HG03280 (cell line): ENCODE measurements around the gene MCC.

Experiments used
- ATAC-seq: cut with Tn5 transposase; IDR thresholded peaks from one replicate; pipeline ENCODE4 v1.9.1; 2021; ENCODE audit warnings: mild to moderate bottlenecking, moderate library complexity; ENCODE audit not compliant: unreplicated experiment

The MCC gene

DNA sequence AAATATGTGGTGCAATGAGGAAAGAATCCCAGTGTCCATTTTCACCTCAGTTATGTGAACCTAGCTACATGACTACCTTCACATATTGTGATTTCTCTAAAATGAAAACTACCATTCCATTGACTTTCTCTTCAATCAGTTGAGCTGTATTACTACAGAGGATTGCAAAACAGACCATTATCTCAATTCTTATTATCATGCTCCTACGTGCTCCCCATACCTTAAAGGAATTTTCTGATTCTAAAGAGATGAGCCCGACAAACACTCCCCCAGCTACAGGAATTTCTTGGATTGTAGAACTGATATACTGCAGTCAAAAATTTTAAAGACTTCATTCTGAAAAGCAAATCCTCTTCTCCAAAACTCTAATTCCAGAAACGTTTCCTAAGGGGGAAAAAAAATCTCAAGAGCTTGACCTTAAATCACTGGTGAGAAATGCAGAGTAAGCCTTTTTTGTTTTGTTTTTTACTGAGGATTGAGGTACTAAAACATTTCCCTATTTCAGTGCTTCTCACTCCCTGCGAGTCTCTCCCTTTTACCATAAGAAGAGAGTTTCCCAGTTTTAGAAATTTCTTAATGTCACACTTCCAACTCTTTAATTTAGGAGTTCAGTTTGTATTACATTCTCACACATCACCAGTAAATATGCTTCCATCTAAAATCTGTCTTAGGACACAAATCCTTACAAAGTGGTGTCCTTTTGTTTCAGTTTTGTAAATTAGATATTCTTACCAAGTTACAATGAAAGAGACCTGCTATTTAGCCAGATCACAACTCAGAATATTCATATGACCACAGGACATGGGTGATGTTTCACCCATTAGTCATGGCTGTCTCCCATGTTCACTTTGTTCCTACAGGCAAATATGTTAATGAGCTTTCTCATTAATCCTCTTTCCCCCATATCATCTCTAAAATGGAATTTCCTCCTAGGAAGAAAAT, 257.3 kb downstream of the MCC start:
- no peak for ATAC-seq

DNA sequence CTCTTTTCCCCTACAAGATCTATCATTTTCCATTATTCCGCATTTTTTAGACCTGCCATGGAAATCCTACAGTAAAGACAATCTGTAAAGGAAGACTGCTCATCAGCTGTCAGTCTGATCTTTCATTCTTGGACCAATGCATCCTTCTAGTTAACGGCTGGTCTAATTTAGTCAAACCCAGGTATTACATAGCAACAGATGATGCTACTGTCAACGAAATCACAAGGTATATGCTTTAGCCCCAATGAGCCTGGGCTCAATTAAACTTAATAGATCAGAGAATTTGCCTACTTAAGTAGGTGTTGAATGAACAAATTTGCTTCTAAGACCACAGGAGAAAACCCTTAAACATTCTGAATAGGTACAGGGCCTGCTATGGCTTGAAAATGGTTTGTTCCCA, 260.5 kb downstream of the MCC start:
- ATAC-seq: no peak

DNA sequence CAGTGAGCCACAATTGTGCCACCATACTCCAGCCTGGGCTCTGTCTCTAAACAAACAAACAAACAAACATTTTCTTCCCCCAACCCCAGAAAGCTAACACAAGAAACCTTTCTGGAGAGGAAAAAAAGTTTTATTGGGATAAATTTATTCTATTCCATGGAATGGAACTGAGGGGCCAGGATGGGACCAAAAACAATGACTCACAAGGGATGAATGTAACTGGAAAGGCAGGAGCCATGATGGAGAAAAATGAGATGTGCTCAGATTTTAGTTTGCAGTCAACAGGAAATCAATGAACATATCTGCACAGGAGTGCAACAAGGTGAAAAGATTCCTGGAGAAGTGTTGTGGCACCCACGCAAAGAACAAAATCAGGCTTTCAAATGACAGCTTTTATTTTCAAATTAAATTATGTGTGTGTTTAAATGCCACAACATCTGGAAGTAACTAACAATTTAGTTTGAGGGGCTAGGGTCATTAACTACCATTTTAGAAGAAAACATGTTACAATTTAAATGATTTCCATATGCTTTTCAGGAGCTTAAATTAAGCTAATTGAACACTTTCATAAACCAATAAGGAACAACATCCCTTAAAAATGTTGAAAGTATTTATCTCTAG, 262.0 kb downstream of the MCC start:
- no peak for ATAC-seq

DNA sequence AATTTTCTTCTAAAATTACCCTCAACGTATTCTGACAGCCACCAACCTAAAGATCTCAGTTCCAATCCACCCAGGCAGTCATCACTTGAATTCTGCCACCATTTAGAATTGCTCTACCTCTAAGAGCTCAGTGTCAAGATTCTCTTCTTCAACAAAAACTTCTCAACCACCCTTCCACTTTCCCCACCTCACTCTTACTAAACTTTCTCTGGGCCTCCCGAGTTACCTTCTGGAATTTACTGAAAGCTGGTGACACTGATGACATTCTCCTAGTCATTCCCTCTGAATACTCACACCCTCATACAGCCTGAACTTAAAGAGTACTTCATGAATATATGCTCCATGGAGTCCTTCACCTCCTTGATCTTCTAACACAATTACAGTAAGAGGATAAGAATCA, 263.0 kb downstream of the MCC start:
- no peak for ATAC-seq

DNA sequence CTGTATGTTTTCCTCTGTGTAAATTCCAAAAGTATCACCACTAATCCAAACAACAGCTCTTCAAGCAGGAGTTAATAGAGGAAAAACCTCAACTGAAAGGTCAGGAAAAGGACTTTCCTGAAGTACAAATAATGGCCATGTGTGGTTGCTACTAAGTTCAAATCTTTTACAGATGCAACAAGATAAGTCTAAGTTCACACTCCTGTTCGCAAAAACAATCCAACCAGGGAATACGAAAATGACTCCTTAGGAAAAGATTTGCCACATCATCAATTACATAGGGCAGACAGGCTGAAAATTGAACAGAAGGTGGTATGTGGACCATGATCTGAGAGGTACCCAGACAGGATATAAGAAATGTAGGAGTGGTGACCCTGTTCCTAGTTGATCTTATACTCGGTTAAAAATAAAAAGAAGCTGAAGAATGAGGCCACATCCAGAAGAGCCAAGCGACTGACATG, 263.6 kb downstream of the MCC start:
- ATAC-seq: no peak

DNA sequence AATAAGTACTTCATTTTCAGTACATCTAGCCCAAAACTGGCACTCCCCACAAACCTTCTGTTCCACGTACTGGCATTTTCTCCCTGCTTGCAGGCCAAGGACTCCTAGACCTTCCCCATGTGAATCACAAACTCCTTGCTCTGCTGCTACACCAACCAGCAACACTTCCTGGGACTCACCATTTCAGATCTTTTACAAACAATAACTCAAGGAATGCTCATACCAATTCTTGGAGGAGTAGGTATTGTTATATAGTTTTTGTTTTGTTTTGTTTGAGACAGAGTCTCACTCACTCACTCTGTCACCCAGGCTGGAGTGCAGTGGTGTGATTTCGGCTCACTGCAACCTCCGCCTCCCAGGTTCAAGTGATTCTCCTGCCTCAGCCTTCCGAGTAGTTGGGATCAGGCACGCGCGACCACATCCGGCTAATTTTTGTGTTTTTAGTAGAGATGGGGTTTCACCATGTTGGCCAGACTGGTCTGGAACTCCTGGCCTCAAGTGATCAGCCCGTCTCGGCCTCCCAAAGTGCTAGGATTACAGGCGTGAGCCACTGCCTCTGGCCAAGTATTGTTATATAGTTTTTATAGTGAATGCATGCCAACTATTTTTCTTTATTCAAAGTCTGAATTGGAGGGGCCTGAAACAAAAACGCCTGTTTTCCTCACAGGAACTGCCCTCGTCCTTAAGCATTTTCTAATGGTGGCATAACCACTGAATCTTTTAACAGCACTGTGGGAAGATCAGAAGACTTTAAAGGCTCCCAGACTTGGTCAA, 264.2 kb downstream of the MCC start:
- ATAC-seq: no peak

DNA sequence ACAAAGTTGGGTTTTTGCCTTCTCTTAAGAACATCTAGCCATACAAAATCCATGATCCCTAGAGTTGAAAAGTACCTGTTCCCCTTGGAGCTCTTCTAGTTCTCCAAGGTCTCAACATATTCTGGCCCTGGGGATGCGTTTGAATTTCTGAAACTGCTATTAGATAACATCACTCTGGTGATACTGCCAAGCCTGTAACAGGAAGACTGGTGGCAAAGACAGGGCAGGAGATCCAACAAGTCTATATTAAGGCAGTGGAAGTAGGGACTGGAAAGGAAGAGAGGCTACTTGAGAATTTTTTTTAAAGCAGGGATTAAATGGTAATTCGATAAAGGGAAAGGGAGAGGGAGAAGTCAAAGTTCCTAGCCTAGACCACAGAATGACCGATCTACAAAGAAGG, 264.9 kb downstream of the MCC start:
- ATAC-seq: no peak

DNA sequence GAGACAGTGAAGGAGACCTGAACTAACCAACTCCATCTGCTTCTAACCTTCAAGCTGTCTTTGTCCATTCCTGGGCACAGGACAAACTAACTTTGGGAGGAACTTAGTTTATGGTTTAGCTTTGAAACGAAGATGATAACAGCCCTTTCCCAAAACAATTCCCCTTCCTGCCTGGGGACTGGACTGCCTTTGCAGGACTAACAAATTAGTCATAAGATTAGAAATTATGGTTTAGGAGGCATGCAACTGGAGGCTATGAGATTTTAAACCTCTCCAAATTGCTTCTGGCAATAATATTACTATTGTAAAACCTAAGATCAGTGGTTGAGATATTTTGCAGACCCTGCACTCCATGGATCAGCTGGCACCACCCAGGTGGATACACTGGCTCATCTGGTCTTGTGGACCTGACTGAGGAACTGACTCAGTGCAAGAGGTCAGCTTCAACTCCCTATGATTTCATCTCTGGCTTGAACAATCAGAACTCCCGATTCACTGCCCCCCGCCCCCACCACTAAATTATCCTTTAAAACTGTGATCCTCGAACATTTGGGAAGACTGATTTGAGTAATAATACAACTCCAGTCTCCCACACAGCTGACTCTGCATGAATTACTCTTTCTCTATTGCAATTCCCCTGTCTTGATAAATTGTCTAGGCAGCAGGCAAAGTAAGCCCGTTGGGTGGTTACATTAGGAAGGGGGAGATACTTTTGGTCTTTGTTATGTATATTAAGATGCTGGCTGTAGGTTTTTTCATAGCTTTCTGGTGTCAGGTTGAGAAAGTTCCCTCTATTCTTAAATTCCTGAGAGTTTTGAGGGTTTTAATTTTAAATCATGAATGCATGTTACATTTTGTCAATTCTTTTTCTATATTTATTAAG, 266.7 kb downstream of the MCC start:
- ATAC-seq: no peak

DNA sequence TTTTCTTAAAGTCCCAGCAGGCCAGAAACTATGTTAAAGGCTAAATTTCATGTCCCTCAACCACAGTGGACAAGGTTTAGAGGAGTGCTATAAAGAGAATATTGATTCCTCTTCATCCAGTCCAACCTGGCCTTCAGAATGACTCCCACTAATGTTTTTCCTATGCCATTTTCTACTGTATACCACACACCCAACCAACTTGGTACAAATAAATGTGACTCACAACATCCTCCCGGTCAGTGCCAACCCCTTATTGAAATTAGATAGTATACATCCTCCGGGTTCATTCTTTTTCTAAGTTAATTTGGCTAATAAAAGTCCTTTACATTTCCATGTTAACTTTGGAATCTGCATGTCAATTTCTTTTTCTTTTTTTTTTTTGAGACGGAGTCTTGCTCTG, 268.6 kb downstream of the MCC start:
- ATAC-seq: no peak

DNA sequence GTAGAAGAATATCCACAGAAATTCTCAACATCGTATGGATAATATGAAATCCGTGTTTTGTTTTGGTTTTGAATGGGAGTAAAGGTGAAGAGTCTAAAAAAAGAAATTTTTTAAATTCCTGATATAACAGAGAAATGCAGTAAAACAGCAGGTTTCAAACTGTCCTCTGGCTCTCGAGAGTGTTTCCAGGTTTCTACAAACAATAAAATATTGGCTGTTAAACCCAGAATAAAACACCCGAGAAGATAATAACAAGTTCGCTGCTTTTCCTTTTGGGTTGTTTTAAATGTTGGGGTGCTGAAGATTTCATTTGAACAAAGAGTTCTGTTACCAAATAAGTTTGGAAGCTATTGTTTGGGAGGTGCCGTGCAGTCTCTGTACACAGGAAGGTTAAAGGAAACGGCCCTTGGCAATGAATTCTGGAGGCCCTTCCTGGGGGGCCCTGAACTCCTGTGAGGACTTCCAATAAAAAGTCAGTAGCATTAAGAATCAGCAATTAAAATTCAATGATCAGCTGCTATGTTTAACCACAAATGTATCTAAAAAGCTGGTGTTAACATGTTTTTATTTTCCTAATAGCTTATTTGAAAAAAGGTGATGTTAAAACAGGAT, 269.2 kb downstream of the MCC start:
- no peak for ATAC-seq

DNA sequence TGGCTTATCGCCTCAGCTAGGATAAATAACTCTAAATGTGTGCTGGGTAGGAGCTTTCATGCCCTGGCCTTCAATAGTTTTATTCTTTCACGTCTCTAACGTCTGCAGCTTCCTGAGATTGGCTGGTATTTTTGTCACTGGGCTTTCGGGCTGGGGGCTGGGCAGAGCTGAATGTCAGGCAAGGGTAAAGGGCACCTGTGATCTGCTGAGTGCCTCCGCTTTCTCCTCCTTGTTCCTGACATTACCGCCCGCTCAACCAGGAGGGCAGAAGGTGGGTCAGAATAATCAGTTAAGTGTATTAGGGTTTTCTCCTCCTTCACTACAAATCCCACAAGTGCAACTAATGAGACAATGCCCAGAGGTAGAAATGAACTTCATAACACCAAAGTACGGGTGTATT, 270.1 kb downstream of the MCC start:
- ATAC-seq: no peak

DNA sequence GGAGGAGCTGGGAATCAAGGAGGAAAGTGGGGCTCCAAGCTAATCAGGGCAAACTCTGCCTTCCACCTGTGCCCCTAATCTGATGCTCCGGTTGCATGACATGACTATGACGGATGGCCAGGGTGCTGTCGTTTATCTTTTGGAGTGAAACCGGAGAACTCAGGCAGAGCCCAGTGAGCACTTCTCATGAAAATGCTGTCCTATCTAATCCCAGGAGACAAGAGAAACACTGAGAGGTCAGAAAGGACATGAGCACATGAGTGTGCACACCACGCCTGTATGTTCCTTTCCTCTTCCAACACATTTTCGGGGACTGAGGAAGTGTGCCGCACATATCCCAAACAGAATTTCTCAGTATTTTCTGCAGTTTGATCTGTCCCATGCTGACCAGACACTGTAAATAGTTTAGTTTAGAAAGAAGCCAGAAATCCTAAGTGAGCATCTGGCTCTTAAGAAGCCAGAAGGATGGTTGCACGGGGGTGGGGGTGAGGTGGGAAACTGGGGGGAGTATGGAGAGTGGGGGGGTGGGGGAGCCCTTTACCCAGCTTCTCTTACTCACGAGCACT, 270.6 kb downstream of the MCC start:
- no peak for ATAC-seq

DNA sequence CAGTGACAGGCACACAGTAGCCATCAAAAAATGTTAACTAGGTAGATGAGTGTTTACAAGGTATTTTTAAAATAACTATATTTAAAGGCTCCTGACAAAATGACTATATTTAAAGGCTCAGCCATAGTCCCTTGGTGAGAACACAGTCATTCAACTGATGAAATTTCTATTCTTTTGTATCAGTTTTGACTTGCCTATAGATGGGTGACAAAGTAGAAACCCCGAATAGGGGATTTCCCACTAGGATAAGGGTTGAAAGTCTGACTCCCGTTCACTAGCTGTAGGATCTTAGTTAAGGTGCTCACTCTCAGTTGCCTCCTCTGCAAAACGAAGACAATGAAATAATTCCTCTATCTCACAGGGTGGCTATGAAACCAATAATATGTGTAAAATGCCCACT, 271.7 kb downstream of the MCC start:
- no peak for ATAC-seq

DNA sequence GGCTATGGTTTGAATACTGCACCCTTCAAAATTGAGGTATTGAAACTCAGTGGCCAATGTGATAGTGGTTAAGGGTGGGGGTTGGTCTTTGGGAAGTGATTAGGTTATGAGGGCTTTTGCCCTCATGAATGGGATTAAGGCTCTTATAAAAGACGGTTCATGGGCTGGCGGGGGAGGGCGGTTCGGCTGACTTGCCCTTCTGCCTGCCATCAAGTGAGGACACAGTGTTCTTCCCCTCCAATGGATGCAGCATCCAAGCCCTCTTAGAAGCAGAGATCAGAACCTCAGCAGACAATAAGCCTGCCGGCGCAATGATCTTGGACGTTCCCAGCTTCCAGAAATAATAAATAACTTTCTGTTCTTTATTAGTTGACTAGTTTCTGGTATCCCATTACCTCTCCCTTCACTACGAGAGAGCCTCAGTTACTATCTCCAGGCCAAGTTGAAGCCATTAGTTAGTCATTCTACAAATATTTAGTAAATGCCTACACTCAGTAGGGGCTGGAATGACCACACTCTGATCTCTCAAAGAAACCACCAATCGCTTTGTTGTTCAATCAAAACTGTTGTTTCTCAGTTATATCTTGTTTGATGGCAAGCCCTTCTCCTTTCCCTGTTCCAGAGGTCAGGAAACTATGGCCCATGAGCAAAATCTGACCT, 272.7 kb downstream of the MCC start:
- no peak for ATAC-seq

DNA sequence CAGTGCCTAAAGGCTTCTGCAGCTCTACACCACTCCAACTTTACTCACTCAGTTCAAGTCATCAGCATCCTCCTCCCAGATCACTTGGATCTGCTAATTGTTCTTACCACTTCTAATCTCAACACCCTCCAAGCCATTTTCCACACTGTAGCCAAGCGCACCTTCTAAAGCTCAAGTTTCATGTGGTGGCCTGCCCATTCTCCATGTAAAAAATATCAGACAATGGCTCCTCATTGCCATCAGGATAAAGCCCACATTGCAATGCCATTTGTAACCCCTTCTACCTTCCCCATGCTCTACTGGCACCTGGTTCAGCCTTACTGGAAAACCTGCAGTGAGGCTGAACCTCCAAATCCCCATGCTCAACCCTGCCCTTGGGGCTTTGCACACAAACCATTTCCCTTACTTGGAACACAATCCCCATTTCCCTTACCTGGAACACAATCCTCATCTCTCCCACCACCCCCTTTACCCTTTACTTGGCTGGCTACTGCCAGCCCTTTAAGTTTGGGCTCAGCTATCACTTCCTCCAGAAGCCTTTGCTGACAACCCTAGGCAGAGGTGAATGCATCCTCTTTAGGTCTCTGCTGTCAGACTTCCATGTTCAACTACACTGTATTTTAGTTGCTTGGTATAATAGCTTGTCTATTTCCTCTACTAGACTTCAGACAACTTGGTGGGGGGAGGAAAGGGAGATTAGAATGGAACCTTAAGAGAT, 273.5 kb downstream of the MCC start:
- ATAC-seq: no peak

DNA sequence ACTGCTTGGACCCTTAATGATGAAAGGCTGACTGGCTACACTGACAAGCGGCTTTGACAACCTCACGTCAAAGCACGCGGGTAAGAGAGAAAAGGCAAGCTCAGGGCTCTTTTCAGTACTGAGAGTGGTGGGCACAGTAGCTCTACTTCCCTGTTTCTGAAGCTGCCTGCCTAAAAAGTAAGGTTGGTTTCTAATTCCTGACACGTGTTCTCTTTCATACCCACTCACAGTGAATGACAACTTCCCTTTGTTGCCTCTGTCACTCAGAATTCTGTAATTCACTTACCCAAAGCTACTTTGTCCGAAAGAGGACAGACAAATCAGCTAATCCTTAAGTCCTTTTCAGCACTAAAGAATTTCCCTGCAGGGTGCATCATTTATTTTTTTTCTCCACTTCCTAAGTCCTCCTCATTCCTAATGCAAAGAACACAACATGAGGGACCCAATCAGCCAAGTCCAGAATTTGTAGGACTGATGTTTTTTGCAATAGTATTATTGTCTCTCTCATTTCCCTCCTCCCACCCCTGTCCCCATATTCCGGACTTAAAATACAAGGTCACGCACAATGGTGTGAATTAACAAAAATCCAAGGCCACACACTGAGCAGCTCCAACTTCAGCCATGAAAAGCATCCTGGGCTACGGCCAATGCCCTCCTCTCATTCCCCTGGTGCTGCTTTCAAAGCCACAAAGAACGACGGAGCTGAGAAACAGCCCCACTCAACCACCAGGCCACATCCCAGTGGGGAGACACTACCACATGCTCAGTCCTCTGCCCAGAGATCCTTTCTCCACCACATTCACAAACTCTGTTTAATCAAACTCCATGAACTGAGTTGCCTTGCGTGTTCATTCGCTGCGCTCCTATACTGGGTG, 274.5 kb downstream of the MCC start:
- no peak for ATAC-seq

DNA sequence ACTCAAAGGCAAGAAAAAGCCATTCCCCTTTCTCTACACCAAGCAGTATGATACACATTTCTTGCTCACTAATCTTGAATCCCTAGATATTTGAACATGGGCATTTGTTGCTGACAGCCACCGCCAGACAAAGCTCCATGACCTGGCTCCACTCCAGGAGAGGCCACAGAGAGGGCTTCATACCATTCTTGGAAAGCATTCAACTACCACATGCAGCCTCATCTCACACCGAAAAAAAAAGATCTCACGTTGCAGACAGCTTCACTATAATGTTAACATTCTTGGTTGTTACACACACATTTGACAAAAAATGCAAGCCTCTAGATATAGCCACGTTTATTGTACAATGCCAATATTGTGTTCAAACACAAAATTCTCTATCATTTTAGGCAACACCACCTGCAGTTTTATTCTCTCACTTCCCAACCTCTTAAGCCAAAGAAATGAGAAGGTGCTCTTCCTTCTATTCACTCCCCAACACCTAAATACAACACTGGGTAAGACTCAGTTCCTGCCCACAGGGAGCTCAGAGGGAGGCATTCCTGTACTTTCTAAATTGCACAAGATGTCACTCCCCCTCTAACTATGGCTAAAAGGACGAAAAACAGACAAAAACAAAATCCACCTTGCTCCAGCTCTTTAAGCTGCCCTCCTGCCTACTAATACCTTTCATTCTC, 275.9 kb downstream of the MCC start:
- ATAC-seq: no peak
